HG02970 (cell line): ENCODE data around the gene IQGAP2.

ENCODE experiments used
- ATAC-seq: cut with Tn5 transposase; IDR thresholded peaks from one replicate; pipeline ENCODE4 v1.9.1; 2021; ENCODE audit warnings: mild to moderate bottlenecking, moderate library complexity, moderate number of reproducible peaks; ENCODE audit not compliant: unreplicated experiment, low FRiP score

The IQGAP2 gene

DNA sequence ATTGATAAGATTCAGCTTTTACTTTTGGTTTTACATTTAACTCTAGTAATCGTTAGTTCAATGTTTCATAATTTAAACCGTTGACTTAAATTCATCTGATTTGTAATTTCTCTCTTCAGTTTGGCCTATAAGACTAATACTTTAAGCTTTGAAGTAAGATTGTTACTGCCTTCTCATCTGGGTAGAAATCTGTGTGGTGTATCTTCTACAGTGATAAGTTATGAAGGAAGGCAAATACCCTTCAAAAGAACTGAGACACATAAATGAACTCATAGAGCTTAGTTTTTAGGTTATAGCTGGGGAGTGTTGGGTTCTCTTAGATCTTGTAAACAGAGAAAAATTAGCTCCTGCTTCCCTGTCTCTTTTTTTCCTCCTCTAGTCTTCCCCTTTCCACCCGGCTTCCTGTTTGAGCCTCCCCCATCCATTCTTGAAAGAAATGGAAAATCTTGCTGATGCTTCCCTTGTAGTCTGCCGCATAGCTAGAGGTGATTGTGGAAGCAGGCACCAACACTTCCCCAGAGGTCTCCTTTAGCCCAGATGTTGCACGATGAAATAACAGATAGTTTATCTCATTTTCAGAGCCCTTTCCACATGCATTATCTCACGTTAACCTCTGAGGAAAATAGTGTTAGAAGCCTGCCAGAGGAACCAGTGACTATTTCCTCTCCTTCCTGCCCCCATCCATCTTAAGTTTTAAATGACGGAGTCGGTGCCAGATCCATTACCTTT is 222.2 kb downstream of the IQGAP2 start:
- no peak for ATAC-seq

- no peak for ATAC-seq
Observed at GRCh38 chr5:76626738-76627137, 223.7 kb downstream of the IQGAP2 start.

DNA sequence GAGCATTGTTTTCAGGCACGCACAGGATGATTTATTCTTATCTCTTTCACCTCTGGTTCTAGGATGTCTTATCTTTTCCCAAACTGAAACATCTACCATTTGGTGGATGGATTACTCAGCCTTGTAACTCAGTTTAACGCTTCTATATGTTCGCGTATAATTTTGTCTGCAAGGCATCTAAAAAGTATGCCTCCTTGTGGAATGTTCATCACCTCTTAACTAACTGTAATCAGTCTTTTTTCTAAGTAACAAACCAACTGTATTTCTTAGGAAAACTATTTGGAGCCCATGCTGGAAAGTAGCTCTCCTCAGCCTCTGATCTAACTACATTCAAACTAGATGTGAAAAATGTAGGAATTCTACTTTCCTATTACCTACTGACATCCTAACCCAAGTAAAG is 231.6 kb downstream of the IQGAP2 start:
- ATAC-seq, result no peak

GRCh38 chr5:76637490-76637889 is 234.4 kb downstream of the IQGAP2 start:
- ATAC-seq, result no peak

DNA sequence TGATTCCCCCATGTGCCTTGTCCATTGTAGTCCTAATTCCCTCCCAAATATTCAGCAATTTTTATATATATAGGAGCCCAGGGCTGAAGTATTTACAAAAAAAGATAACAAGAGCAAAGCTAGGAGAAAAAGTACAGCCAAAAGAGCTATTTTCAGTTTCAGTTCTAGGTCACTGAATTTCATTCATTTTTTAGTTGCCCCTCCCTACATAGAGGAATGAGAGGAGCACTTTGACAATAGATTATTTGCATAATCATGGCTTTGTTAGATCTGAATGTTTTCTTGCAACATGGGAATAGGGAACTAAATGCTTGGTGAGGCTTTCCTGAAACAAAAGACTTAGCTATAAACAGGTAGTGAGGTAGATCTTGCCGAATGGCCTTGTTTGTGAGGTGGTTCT is 235.4 kb downstream of the IQGAP2 start:
- ATAC-seq, result no peak

- no peak for ATAC-seq
Observed at GRCh38 chr5:76641514-76642120, 238.5 kb downstream of the IQGAP2 start.

DNA sequence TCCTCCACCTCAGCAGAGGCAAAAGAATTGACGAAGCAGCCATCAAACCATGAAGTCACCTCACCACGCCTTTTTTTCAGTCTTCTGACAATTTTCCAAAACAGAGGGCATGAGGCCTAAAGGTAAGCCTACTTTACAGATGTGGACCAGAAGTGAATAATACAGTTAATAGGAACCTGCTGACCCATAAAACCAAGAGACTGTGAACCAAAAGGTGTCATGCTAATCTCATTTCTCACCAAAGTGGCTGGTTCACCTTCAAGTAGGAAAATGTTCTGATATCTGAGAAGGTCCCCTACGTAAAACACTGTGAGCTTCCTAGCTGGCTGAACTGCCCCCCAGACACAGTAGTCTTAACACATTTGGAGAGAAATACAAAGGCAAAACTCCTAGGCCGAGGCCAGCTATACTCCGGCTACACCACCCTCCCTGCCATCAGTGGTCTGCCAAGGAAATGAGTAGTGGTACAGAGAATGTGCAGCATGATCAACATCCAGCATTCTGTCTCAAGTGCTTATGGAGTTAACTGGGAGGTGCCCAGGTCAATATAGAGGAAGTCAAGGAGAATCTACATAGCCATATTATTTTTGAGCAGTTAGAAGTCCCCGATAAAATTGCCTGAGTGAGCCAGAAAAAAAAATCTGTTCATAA is 239.4 kb downstream of the IQGAP2 start:
- no peak for ATAC-seq

GRCh38 chr5:76643371-76643770 is 240.3 kb downstream of the IQGAP2 start:
- no peak for ATAC-seq

DNA sequence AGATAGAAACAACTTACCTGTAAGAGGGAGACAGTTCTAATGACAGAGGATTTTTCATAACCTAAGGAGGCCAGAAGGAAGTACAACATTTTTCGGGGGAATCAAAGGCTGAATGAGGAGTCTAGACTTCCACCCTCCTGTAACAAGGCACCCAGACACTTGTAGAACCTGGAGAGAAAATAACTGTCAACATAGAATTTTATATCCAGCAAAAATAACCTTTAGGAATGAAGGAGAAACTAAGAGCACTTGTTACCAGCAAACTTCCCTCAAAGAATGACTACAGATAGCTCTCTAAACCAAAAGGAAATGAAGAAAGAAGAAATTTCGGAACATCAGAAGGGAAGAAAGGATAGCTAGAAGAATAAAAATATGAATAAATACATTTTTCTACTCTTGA is 246.1 kb downstream of the IQGAP2 start:
- no peak for ATAC-seq

- ATAC-seq, result no peak
Observed at GRCh38 chr5:76652809-76653414, 249.8 kb downstream of the IQGAP2 start.

DNA sequence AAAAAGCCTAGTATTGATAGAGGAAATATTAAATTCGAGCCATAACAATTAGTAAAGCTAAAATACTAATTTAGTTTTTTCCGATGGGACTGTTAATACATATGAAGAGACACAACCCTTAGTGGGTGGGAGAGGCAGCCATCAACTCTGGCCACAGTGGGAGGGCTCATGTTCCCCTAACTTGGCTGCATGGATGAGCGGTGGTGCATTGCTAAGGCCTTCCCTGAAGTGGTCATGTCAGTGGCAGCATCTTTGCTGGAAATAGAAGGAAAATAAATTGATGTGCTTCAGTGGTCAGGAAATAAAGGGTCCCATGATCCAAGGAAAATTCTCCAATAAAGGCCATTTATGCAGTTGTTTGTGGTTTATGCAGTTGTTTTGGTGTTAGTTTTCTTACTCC is 254.0 kb downstream of the IQGAP2 start:
- no peak for ATAC-seq

DNA sequence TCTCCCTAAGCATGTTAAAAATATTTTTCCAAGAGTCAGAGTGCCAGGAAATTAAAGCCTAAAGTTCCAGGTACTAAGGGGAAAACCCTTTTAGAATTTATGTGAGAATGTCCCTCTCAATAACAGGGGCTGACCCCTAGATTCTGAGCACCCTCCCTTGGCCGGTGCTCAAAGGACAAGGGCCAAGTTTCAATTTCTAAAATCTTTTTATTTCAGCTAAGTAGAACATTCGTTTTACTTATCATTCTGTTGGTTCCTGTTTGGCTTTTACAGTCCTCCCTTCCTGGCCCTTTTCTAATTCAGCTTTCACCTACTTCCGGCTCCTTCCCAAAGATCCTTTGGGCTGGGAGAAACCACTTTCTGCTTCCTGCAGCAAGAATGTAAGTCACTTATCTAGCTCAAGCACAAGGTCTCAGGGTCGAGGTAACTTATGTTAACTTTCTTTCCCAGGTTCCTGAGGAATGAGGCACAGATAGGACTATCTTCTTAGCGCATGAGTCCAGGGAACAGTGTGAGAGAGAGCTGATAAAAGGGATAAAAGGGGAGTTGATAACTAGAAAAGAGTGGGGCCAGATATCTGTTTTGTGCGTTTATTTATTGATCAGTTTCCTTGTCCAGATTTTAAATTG is 254.7 kb downstream of the IQGAP2 start:
- no peak for ATAC-seq

DNA sequence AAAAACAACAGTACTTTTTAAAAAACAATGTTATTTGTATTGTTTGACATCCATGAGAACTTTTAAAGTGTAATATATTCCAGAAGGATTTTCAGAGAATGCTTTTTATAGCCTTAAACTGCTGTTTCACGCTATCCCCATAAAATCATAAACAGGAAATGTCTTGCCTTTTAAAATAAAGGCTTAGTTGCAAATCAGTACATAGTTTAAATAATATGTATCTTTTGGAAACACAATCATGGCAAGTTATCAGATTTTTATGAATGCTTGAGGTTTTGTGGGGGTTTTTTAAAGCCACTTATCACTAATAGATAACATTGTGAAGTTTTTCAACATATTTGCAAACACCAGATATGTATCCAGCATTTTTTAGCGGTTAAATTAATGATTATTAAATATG is 257.3 kb downstream of the IQGAP2 start:
- ATAC-seq, result no peak

DNA sequence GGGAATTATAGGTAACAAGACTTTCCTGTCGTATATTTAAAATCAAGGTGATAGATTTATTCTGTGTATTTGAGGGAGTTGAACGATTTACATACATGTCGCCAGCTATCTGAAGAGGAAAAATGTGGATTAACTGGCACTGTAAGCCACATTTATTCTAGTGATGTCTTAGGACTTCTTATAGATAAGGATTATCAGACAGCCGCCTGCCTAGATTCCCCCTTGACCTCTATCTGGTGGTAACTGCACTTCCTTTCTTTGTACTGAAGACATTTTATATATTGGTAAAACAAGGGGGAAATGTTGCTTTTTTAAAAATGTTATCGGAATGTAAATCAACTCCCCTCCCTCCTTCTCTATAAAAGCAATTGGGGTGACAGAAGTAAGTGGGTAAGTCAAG is 259.4 kb downstream of the IQGAP2 start:
- no peak for ATAC-seq

GRCh38 chr5:76663573-76663972 is 260.5 kb downstream of the IQGAP2 start:
- ATAC-seq, result no peak

DNA sequence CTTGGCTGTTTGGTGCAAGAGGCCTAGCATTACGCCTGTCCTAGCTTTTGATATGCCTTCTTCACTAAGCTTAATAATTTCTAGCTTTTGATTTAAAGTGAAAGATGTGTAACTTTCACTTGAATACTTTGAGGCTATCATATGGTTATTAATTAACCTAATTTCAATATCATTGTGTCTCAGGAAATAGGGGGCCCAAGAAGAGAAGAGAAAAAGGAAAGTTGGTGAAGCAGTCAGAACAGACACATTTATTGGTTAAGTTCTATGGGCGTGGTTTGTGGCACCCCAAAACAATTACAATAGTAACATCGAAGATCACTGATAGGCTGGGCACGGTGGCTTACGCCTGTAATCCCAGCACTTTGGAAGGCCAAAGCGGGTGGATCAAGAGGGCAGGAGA is 261.0 kb downstream of the IQGAP2 start:
- ATAC-seq, result no peak

DNA sequence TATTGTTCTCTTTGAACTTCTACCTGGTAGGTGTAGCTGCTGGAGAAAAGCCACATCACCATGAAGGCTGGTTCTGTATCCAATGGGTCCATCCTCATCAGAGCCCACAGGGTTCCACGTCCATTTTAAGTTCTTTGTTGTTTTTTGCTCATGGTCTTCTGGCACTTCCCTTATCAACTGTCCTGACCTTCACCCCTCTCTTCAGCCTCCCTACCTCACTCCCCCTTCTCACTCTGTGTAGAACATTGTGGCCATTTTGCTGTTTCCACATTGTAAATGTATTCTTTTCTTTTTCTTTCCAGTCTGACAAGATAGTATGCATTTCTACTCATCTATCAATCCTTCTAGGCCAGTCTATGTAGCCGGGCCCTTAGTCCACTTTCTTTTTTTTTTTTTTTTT is 264.4 kb downstream of the IQGAP2 start:
- no peak for ATAC-seq

- no peak for ATAC-seq
Observed at GRCh38 chr5:76669245-76669644, 266.2 kb downstream of the IQGAP2 start.

GRCh38 chr5:76670508-76670907 is 267.4 kb downstream of the IQGAP2 start:
- ATAC-seq, result no peak

DNA sequence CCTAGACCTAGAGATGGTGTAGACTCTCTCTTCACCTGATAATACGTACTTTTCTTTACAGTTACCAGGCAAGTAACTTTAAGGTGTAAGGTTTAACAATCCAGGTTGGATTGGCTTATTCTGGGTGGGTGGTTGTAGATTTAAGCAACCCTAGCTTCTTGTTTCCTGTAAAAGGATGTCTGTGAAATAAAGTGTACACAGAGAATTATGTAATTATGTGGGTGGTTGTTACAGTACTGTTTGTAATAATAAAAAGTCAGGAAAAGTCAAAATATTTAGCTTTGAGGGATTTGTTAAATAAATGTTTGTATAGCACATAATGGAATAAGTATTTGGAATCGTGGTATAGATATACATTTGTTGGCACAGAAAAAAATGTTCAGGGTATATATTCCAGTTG is 269.2 kb downstream of the IQGAP2 start:
- no peak for ATAC-seq

- ATAC-seq, result no peak
Observed at GRCh38 chr5:76673125-76673524, 270.0 kb downstream of the IQGAP2 start.
